Fibroblast of skin of left biceps (primary cell): ENCODE data around the gene FADD.
"Not testable (repeated sequence)": the region's sequence is repeated elsewhere in the genome, so short reads cannot be mapped to it uniquely, and the experiment has no call there.

Source experiments
- DNase-seq, 2 experiments: peaks; one replicate each; pipeline ENCODE4 v3.0.0-alpha.2; 2013; ENCODE audit warnings: low read depth in 2 of 2

FADD gene

DNA sequence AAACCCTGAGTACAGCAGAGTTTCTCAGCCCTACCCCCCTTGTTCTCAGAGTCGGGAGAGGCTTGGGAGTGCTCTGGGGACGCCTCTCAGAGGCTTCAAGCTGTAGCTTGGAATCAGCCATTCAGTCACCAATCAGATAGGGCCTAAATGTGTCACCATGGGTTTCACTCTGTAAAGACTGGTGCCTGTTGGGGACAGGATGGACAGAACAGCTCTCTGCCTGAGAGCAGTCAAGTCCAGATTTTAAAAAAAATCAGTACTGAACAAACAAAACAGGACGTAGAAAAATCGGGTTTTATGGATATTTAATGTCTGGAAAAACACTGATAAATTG lies 1.3 kb downstream of the FADD start:
- DNase-seq = no peak

DNA sequence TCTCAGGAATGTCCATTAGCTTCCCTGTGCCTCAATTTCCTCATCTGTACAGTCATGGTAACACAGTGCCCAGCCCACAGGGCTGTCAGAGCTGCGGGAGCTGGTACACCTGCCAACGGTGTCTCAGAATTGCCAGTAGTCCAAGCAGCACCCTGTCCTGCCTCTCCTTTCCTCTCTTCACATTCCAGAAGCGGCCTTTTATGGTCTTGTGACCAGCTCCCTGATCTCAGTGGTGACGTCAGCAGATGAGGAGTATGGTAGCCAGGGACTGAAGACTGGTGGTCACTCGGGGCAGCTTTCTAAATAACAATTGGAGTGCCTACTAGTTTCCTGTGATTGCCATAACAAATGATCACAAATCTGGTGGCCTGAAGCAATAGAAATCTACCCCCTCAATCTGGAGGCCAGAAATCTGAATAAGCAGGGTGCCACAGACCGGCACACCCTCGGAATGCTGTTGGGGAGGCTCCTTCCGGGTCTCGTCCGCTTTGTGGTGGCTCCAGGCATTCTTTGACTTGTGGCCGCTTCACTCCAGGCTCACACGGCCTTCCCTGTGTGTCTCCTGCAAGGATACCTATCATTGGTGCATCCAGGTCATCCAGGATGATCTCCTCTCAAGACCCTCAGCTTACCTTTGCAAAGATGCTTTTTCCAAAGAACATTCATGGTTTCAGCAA lies 2.1 kb downstream of the FADD start:
- DNase-seq = no peak

GRCh38 chr11:70205766-70206165 lies 2.7 kb downstream of the FADD start:
- no peak for DNase-seq

DNA sequence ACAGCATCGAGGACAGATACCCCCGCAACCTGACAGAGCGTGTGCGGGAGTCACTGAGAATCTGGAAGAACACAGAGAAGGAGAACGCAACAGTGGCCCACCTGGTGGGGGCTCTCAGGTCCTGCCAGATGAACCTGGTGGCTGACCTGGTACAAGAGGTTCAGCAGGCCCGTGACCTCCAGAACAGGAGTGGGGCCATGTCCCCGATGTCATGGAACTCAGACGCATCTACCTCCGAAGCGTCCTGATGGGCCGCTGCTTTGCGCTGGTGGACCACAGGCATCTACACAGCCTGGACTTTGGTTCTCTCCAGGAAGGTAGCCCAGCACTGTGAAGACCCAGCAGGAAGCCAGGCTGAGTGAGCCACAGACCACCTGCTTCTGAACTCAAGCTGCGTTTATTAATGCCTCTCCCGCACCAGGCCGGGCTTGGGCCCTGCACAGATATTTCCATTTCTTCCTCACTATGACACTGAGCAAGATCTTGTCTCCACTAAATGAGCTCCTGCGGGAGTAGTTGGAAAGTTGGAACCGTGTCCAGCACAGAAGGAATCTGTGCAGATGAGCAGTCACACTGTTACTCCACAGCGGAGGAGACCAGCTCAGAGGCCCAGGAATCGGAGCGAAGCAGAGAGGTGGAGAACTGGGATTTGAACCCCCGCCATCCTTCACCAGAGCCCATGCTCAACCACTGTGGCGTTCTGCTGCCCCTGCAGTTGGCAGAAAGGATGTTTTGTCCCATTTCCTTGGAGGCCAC lies 3.3 kb downstream of the FADD start:
- no peak for DNase-seq

- no peak for DNase-seq
Measured at GRCh38 chr11:70206982-70207376, 3.9 kb downstream of the FADD start.

GRCh38 chr11:70207531-70208131 lies 4.5 kb downstream of the FADD start:
- no peak for DNase-seq

DNA sequence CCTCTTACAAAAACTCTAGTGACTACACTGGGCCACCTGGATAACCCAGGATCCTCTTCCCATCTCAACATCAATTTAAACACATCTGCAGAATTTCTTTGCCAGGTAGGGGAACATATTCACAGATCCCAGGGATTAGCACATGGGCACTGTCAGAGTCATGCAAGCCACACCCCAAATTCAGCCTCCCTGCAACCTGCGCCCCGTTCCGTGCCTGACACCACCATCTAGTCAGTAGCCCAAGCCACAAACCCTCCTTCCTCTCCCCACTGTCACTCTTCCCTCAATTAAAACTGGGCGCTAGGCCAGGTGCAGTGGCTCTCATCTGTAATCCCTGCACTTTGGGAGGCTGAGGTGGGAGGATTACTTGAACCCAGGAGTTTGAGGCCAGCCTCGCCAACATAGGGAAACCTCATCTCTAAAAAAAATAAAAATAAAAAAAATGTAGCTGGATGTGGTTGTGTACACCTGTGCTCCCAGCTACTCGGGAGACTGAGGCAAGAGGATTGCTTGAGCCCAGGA lies 6.4 kb downstream of the FADD start:
- no peak for DNase-seq

DNA sequence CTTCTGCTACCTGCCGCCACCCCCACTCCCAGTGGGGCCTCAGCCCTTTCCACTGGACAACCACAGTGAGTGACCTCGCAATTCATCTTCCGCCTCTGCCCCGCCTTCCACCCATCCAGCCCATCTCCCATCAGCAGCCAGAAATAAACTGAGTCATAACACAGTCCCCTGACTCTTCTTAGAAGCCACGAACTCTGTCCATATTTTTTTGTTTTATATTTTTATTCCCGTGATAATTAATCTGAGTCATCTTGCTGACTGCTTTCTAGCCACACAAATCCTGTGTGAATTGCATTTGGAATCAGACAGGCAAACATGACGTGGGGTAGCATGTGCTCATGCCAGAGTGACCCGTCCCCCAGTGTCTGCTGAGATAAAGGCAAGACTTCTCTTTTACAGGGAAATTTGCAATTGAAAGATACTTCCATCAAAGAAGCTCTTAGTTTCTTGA lies 7.0 kb downstream of the FADD start:
- DNase-seq = no peak

DNA sequence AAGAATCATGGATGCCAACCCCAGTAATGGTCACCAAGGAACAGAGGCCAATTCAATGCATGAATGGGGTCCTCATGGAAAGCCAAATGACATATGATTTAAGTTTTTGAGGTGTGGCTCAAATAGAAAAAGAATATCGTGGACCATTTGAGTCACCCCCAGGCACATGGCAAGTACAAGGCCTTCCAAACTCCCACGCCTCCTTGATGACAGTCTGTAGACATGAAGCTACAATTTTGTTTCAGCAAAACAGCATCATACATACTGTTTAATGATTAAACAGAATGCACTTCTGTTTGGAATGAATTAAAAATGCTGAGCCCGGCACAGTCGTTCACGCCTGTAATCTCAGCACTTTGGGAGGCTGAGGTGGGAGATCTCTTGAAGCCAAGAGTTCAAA lies 7.4 kb downstream of the FADD start:
- DNase-seq = no peak

- no peak for DNase-seq
Measured at GRCh38 chr11:70212227-70212811, 9.2 kb downstream of the FADD start.

- not testable (repeated sequence) for DNase-seq
Measured at GRCh38 chr11:70217388-70217787, 14.3 kb downstream of the FADD start.

DNA sequence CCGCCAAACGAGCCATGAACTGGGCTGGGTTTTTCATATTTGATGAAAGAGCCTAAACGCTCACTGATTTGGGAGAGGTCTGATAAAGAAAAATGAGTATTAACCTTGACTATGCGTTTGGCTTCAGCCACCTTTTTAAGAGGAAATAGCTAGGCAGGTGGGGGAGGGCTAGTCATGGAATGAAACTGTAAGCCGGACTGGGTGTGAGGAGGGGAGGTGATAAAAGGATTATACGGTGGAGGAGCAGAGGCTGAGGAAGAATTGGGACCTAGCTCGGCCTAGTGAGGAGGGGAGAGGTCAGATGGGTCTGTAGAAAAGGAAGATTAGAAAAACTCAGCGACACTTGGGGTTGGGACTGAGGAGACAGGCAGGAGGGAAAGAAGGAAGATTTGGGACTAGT lies 15.0 kb downstream of the FADD start:
- not testable (repeated sequence) for DNase-seq

DNA sequence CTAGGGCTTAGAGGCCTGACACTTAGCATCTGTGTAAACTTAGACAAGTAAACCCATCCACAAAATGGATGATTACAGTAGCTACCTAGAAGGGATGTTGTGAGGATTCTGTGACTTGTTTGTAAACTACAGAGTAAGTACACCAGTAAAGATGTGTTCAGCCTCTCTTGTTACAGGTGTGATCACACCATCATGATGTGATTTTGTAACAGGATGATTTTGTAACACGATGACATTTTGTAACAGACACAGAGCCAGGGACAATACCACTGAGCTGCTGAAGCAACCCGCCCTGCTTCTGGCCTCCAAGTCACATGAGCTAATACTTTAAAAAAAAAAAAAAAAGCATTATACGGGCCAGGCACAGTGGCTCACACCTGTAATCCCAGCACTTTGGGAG lies 17.0 kb downstream of the FADD start:
- DNase-seq = no peak

GRCh38 chr11:70220920-70221319 lies 17.8 kb downstream of the FADD start:
- DNase-seq = no peak

- DNase-seq = no peak
Measured at GRCh38 chr11:70225681-70226177, 22.6 kb downstream of the FADD start.

DNA sequence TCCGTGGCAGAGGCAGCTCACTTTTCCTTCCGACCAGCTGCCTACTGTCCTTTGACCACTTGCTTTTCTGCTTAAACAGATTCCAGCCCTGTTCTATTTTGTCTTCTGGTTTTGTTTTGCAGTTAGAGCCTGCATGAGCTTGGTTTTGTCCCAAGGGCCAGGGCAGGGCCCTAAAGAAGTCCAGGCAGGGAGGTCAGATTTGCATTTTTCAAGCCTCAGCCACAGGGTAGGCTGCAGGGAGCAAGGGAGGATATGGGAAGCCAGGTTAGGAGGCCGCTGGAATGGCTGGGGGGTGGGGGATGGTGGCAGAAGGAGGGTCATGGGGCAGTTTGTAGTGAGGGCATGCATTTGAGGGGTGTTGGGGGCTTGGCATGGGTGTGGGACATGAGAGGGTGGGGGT lies 23.1 kb downstream of the FADD start:
- DNase-seq = no peak

DNA sequence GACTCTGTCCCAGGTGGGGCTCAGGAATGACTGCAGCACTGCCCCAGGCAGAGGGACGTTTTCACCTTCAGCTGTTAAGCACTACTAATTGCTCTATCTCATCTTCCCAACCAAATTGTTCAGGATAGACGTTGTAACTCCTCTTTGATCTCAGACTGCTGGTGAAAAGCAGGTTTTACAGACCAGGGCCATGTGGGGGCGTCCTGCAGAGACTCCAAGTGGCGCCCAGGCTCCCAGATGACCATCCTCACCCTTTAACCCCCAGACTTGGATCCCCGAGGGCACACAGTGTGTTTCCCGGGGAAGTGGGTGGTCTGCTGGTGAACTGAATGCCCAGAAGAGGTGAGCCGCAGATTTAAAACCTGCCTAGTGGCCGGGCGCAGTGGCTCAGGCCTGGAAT lies 23.9 kb downstream of the FADD start:
- DNase-seq = no peak

DNA sequence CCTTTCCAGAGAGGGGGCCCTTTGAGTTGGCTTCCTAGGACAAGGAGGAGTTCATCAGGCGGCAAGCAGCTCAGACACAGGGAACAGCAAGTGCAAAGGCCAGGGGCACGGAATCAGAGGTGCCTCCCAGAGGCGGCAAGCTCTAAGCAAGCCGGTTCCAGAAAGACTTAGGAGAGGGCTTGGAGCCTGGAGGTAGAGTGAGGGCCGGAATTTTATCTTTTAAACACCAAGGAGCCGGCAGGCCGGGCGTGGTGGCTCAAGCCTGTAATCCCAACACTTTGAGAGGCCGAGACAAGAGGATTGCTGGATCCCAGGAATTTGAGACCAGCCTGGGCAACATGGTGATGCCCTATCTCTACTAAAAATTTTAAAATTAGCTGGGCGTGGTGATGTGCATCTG lies 26.6 kb downstream of the FADD start:
- DNase-seq = no peak

GRCh38 chr11:70230151-70230839 lies 27.2 kb downstream of the FADD start:
- DNase-seq = no peak

DNA sequence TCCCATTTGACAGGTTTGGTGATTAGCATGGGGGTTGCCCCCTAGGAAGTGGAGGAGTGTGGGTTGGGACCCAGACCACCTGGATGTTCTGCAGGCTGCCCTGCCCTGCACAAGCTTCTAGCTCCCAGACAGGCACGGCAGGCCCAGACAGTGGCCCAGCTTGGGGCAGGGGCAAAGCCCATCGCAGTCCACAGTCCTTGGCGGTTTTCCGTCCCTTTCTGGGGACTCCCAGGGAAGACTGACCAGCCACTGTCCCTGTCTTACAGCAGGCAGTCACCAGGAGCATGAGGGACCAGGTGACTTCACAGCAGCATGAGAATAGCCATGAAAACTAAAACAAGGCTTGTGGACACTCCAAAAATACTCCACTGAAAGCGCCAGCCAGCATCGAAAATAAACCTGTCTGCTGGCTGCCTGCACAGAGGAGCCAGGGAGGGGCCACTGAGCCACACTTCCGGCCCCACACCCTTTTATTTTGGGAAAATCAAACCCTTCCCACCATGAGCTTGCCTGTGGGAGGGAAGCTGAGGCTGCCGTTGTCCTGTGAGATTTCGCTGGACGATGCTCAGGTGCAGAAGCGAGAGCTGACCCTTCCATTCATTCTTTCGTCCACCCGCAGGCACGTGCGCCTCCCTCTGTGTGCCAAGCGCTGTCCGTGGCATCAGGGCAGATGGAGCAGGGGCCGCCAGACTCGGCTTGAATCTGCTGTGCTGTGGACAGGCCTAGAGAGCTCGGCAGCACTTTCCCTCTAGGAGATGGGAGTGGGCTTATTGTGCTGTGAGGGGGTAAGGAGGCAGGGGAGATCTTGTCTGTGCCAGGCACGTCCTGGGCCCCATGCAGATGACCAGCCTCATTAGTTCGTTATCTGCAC lies 28.0 kb downstream of the FADD start:
- no peak for DNase-seq

DNA sequence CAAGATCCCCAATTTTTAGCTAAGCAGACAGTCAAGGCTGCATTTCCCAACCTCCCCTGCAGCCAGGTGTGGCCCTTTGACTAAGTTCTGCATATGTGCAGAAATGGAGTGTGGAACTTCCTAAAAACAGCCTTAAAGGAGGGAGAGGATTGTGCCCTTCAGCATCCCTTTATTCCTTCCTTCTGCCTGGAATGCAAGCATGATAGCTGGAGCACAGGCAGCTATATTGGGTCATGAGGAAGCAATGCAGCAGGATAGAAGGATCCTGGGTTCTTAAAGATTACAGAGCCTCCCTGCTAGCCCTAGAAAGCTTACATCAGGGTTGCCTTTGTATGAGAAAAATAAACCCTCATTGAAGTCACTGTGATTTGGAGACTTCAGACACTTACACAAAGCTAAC lies 29.9 kb downstream of the FADD start:
- DNase-seq = no peak
